ENCODE results near the gene TYMP. TPM values are rescaled to one million over a fixed set of nuclear protein-coding genes. Genes with fewer than 3 reads are reported as not detected.

TYMP gene
- total and polyA plus RNA-seq, 2 of the 8 experiments (the other 6 are each of a cell fraction or from before 2014, with no cell fraction given), result 0.43 to 0.48 TPM

GRCh38 chr22:50560034-50560433 is 30.2 kb upstream of the TYMP start (continued):
- TF ChIP-seq RXRA (IDR thresholded peaks at IDR 0.05; ENCODE audit: insufficient read depth, low read depth, low read length) (no peak), CTBP2 (IDR thresholded peaks at IDR 0.05; ENCODE audit: borderline replicate concordance, insufficient read depth, insufficient read length, low read length) (no peak), SAP30 (IDR thresholded peaks at IDR 0.05; ENCODE audit: insufficient read depth, insufficient replicate concordance, low read length) (no peak), PHF8 (conservative IDR thresholded peaks at IDR 0.05; ENCODE audit: low read depth, low read length) (no peak), TBP (IDR thresholded peaks at IDR 0.05; ENCODE audit: low read depth, low read length) (no peak), KDM1A (IDR thresholded peaks at IDR 0.05; ENCODE audit: borderline replicate concordance, low read length) (no peak)
